GM12892 (cell line): ENCODE results near the gene SUSD4.

Experiments
- POLR2A ChIP-seq: IDR thresholded peaks from 2 replicates; pipeline ENCODE4 v1.6.1; 2011; ENCODE audit warnings: low read depth, low read length, control low read depth
- POLR2AphosphoS5 ChIP-seq: IDR thresholded peaks from 2 replicates; pipeline ENCODE4 v1.6.1; 2011; ENCODE audit warnings: low read depth, low read length, control low read depth
- TAF1 ChIP-seq: IDR thresholded peaks from 2 replicates; pipeline ENCODE4 v1.6.1; 2011; ENCODE audit warnings: low read depth, mild to moderate bottlenecking, control low read depth, low read length, borderline replicate concordance

DNA sequence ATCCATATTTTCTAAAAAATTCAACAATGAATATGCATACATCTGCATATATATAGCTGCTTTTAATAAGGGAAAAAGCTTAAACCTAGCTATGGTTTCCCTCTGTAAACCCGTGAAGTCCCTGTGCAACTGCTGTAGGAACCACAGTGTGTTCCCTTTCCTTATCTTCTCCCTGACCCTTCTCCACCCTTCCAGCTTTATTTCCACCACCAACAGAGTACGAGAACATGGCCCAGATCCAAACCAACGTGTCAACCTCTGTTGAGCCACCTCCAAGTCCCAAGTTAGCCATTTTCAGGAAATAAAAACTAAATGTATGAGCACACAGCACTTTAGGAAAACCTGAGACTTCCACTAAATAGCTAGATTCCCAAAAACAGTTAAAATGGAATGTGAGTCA lies 20.3 kb downstream of the SUSD4 start:
- TF ChIP-seq POLR2A (no peak), TAF1 (no peak), POLR2AphosphoS5 (no peak)
